Left renal pelvis (tissue), 4 donors: Measurements from ENCODE around the gene IMMP2L. TPM values are rescaled to one million over a fixed set of nuclear protein-coding genes. Genes with fewer than 3 reads are reported as not detected.

Source experiments
- DNase-seq, 4 donors: peaks; one replicate each; pipeline ENCODE4 v3.0.0-alpha.2; 2013; ENCODE audit warnings: low read depth in 4 of 4, low spot score in 3 of 4
- polyA plus RNA-seq, 4 donors: library from polyadenylated mRNA; unstranded; fragments of 120-200 nt; gene quantifications; one replicate each; pipeline ENCODE4 v1.2.1, GENCODE V29; 2013; ENCODE audit not compliant: insufficient read length in 4 of 4

The IMMP2L gene
- polyA plus RNA-seq, 4 donors = 19.8 to 41.9 (median 41.3) TPM

GRCh38 chr7:111132833-111133232, 429.5 kb downstream of the IMMP2L start:
- no peak for DNase-seq

GRCh38 chr7:111129435-111129834, 432.9 kb downstream of the IMMP2L start:
- no peak for DNase-seq

- DNase-seq = no peak
Measured at GRCh38 chr7:111126987-111127386, 435.3 kb downstream of the IMMP2L start.

GRCh38 chr7:111115966-111116365, 446.3 kb downstream of the IMMP2L start:
- no peak for DNase-seq

GRCh38 chr7:111113263-111114017, 448.9 kb downstream of the IMMP2L start:
- no peak for DNase-seq

GRCh38 chr7:111112439-111112838, 449.9 kb downstream of the IMMP2L start:
- DNase-seq = no peak

- DNase-seq = no peak
Measured at GRCh38 chr7:111108496-111108895, 453.8 kb downstream of the IMMP2L start.

- DNase-seq = no peak
Measured at GRCh38 chr7:111108000-111108399, 454.3 kb downstream of the IMMP2L start.

GRCh38 chr7:111107579-111107978, 454.7 kb downstream of the IMMP2L start:
- no peak for DNase-seq

- no peak for DNase-seq
Measured at GRCh38 chr7:111105269-111105668, 457.0 kb downstream of the IMMP2L start.

- no peak for DNase-seq
Measured at GRCh38 chr7:111104710-111105109, 457.6 kb downstream of the IMMP2L start.

- DNase-seq = no peak
Measured at GRCh38 chr7:111103678-111104274, 458.5 kb downstream of the IMMP2L start.

GRCh38 chr7:111103136-111103535, 459.2 kb downstream of the IMMP2L start:
- DNase-seq = no peak

GRCh38 chr7:111101856-111102646, 460.2 kb downstream of the IMMP2L start:
- DNase-seq = no peak

GRCh38 chr7:111098926-111099250, 463.4 kb downstream of the IMMP2L start:
- DNase-seq = no peak

GRCh38 chr7:111098011-111098925, 464.0 kb downstream of the IMMP2L start:
- DNase-seq = no peak

- no peak for DNase-seq
Measured at GRCh38 chr7:111096997-111097396, 465.3 kb downstream of the IMMP2L start.

GRCh38 chr7:111094419-111094818, 467.9 kb downstream of the IMMP2L start:
- no peak for DNase-seq

GRCh38 chr7:111093496-111093895, 468.8 kb downstream of the IMMP2L start:
- no peak for DNase-seq

GRCh38 chr7:111092406-111093236, 469.7 kb downstream of the IMMP2L start:
- DNase-seq = no peak
